Common myeloid progenitor, CD34-positive (primary cell): ENCODE measurements around the gene TBL1Y.

ENCODE experiments used
- CTCF ChIA-PET: fragments of 350-600 bp; sonication (Branson Sonifier 250); formaldehyde crosslinking; loops from one replicate; lab custom pipeline; 2021; ENCODE audit warnings: antibody characterized with exemption; lab: Charles Lee
- POLR2A ChIA-PET: fragments of 350-600 bp; sonication (Branson Sonifier 250); formaldehyde crosslinking; loops from one replicate; lab custom pipeline; 2021; ENCODE audit warnings: antibody characterized with exemption; lab: Charles Lee
- DNase-seq, 3 donors: peaks; one replicate each; pipeline versions ENCODE4 v3.0.0 to v3.0.0-alpha.2; 2013
- H3K27ac ChIP-seq, 2 experiments: 1 replicate in 1 of 2; 2 replicates in 1 of 2; pipeline ENCODE4 v1.7.0; 2013; ENCODE audit warnings: inconsistent platforms in 2 of 2, low read length in 2 of 2, mild to moderate bottlenecking in 2 of 2, low read depth in 1 of 2, moderate library complexity in 1 of 2; ENCODE audit not compliant: severe bottlenecking in 2 of 2, insufficient read depth in 1 of 2, poor library complexity in 1 of 2
- H3K27me3 ChIP-seq, 5 experiments: replicated peaks in 2 of 5; 1 replicate in 3 of 5; 2 replicates in 2 of 5; pipeline versions ENCODE4 v1.6.1 to v1.7.0; 2013; ENCODE audit warnings: low read length in 4 of 5, mild to moderate bottlenecking in 2 of 5, moderate library complexity in 2 of 5, inconsistent platforms in 1 of 5; ENCODE audit not compliant: insufficient read depth in 5 of 5, control insufficient read depth in 4 of 5
- H3K36me3 ChIP-seq, 4 experiments: 1 replicate in 2 of 4; 2 replicates in 2 of 4; pipeline versions ENCODE4 v1.6.1 to v1.7.0; 2013; ENCODE audit warnings: low read length in 3 of 4, control low read depth in 1 of 4, mild to moderate bottlenecking in 1 of 4; ENCODE audit not compliant: control insufficient read depth in 4 of 4, insufficient read depth in 4 of 4
- H3K4me1 ChIP-seq, 4 experiments: 1 replicate in 3 of 4; 2 replicates in 1 of 4; pipeline versions ENCODE4 v1.6.1 to v1.7.1; 2013; ENCODE audit warnings: low read length in 3 of 4, mild to moderate bottlenecking in 3 of 4, control low read depth in 1 of 4, inconsistent platforms in 1 of 4, moderate library complexity in 1 of 4; ENCODE audit not compliant: control insufficient read depth in 4 of 4, insufficient read depth in 4 of 4; ENCODE audit errors: control extremely low read depth in 1 of 4
- H3K4me3 ChIP-seq, 7 experiments: 1 replicate in 4 of 7; 2 replicates in 3 of 7; pipeline versions ENCODE4 v1.5.1 to v1.7.0; 2013; ENCODE audit warnings: mild to moderate bottlenecking in 7 of 7, low read length in 6 of 7, moderate library complexity in 6 of 7, inconsistent platforms in 2 of 7, low read depth in 2 of 7, control low read depth in 1 of 7; ENCODE audit not compliant: insufficient read depth in 4 of 7, control insufficient read depth in 1 of 7; ENCODE audit errors: extremely low read depth in 1 of 7
- H3K9me3 ChIP-seq, 5 experiments: 1 replicate in 4 of 5; 2 replicates in 1 of 5; pipeline versions ENCODE4 v1.6.1 to v1.7.1; 2013; ENCODE audit warnings: low read length in 4 of 5, mild to moderate bottlenecking in 2 of 5, inconsistent platforms in 1 of 5, low read depth in 1 of 5, moderate library complexity in 1 of 5; ENCODE audit not compliant: control insufficient read depth in 4 of 5, insufficient read depth in 2 of 5; ENCODE audit errors: control extremely low read depth in 1 of 5
- WGBS: methylation state at CpG from one replicate; pipeline ENCODE4 v1.1.5; 2013; ENCODE audit not compliant: insufficient coverage; 5-methylcytosine and 5-hydroxymethylcytosine counted together

The TBL1Y gene

DNA sequence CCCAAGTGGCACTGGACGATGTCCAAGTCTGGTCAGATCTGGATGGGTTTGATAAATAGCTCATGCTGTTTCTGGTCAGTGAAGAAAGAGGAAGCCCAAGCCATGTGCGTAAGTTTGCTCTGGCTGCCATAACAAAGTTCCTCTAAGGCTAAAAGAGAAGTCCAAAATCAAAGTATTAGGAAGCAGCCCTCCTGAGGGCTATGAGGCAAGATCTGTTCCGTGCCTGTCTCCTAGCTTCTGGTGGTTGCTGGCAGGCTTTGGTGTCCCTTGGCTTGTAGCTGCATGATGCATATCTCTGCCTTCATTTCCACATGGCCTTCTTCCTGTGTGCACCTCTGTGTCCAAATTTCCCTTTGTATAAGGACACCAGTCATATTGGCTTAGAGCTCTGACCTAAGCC, 81.5 kb downstream of the TBL1Y start:
- no CpG with 5 or more reads among the region's 3 CpGs for WGBS

DNA sequence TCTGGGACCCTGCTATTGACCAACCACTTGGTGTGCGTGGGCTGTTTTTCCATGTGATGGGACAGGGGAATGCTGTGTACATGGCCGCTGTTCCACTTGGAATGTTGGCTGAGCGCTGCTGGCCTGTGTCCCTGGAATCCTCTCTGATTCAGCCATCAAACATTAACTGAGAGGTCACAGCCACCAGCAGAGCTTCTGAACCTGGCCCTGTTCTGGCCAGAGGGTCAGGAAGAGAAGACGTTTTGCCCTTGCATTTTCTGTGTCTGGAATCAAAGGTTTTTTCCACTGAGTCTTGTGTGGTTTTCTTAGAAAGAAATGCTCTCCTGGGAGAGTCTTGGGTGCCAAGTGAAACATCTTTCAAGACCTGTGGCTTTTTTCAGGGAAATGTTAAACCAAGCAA, 85.5 kb downstream of the TBL1Y start:
- no peak for DNase-seq
- Histone ChIP-seq H3K27ac (no peak overlapping the region), H3K27me3 (no peaks in the 10 kb centered on the region), H3K36me3 (no peaks in the 10 kb centered on the region), H3K9me3 (no peaks in the 10 kb centered on the region), H3K4me3 (no peak overlapping the region), H3K4me1 (no peaks in the 10 kb centered on the region)
- ChIA-PET POLR2A (no interaction called here), CTCF (no interaction called here)
- WGBS: no CpG with 5 or more reads among the region's 4 CpGs

More for the DNA sequence above, 81.5 kb downstream of the TBL1Y start:
- no peak for DNase-seq
- Histone ChIP-seq H3K9me3 (no peaks in the 10 kb centered on the region), H3K36me3 (no peaks in the 10 kb centered on the region), H3K4me1 (no peaks in the 10 kb centered on the region), H3K27ac (no peak overlapping the region), H3K4me3 (no peak overlapping the region), H3K27me3 (no peaks in the 10 kb centered on the region)
- ChIA-PET POLR2A (no interaction called here), CTCF (no interaction called here)

DNA sequence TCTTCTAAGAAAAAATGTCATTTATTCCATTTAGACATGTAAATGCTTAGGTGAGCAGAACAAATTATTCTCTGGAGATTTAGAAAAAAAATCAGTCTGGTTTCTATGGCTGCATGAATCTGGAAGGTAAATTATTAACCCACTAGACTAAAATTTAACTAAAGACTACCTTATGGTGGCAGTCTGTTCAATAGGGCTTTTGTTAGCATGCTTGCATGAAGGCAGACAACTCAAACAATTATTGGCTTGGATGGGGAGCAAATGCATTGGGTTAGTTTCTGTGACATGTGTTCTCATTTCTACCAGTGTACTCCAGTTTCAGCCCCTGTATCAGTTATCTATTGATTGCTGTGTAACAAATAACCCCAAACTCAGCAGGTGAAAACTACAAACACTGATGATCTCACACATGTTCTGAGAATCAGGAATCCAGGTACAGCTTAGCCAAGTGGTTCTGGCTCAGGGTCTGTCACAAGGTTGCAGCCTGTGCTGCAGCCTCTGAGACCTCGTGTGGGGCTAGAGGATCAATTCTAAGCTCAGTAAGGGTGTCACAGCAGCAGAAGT, 87.1 kb downstream of the TBL1Y start:
- no peak overlapping the region for H3K4me3 ChIP-seq

DNA sequence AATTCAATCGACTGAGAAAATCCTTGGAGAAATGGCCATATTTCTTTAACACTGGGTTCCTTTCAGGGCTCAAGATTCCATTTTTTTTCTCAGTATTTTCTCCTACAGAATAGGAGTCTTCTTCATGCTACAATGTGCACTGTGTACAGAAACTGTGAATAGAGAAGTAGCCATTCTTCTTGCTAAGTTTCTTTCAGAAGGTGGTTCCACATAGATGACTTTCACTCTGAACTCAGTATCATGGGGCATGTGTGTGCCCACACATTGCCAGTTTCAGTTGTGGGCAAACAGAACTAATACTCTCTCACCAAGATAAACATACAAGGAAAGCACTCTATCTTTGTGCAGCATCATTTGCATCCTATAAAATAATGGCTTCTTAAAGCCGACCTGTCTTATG, 89.4 kb downstream of the TBL1Y start:
- DNase-seq: no peak
- Histone ChIP-seq H3K9me3 (no peaks in the 10 kb centered on the region), H3K4me1 (no peaks in the 10 kb centered on the region), H3K27ac (no peak overlapping the region), H3K36me3 (no peaks in the 10 kb centered on the region), H3K27me3 (no peaks in the 10 kb centered on the region), H3K4me3 (no peak overlapping the region)
- no CpG with 5 or more reads among the region's 2 CpGs for WGBS
- ChIA-PET CTCF (no interaction called here), POLR2A (no interaction called here)

More for the DNA sequence above, 87.1 kb downstream of the TBL1Y start:
- no peaks in the 10 kb centered on the region for H3K9me3 ChIP-seq
- H3K27me3 ChIP-seq: no peaks in the 10 kb centered on the region
- no peak overlapping the region for H3K27ac ChIP-seq
- H3K36me3 ChIP-seq: no peaks in the 10 kb centered on the region
- no peak for DNase-seq
- no CpG with 5 or more reads among the region's 1 CpG for WGBS
- ChIA-PET POLR2A (no interaction called here), CTCF (no interaction called here)
- H3K4me1 ChIP-seq: no peaks in the 10 kb centered on the region

DNA sequence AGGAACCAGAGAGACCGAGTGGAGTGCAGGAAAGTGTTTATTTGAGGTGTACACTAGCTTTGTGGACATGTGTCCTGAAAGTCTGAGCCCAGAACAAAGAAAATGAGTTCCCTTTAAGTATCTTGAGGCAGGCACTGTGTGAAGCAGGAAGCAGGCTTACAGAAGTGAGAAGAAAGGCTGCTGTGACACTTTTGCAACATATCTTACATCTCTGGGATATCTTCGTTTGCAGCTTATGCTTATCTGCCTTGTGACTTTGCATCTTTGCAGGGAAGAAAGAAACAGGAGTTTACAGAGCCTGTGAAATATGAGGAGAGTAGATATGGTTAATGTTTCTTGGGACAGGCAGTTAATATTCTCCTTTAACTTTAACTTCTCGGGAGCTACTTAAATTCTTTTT, 92.1 kb downstream of the TBL1Y start:
- H3K27ac ChIP-seq: no peak overlapping the region
- no peaks in the 10 kb centered on the region for H3K9me3 ChIP-seq
- no peaks in the 10 kb centered on the region for H3K4me1 ChIP-seq
- no peaks in the 10 kb centered on the region for H3K27me3 ChIP-seq
- whole genome bisulfite sequencing: no CpG with 5 or more reads among the region's 3 CpGs
- H3K36me3 ChIP-seq: no peaks in the 10 kb centered on the region
- ChIA-PET POLR2A (no interaction called here), CTCF (no interaction called here)
- H3K4me3 ChIP-seq: no peak overlapping the region
- DNase-seq: no peak

DNA sequence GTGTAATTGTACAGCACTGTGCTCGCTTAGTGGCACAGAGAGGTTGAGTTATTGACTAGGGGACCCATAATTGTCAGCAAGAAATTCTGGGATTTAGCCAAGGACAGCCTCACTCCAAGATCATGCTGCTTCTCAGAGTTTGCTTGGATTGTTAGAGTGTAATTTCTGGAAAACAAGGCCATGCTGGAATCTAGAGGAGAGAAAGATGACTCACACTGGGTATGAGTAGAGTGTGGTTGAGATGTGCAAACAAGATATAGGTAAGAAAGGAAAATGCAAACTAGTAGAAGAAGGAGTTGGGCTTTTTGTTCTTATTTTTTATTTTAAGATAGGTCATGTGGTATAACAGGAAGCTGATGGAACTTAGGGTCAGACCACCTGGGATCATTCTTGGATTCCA, 97.4 kb downstream of the TBL1Y start:
- H3K27ac ChIP-seq: no peak overlapping the region
- DNase-seq: no peak
- CTCF ChIA-PET: no interaction called here

DNA sequence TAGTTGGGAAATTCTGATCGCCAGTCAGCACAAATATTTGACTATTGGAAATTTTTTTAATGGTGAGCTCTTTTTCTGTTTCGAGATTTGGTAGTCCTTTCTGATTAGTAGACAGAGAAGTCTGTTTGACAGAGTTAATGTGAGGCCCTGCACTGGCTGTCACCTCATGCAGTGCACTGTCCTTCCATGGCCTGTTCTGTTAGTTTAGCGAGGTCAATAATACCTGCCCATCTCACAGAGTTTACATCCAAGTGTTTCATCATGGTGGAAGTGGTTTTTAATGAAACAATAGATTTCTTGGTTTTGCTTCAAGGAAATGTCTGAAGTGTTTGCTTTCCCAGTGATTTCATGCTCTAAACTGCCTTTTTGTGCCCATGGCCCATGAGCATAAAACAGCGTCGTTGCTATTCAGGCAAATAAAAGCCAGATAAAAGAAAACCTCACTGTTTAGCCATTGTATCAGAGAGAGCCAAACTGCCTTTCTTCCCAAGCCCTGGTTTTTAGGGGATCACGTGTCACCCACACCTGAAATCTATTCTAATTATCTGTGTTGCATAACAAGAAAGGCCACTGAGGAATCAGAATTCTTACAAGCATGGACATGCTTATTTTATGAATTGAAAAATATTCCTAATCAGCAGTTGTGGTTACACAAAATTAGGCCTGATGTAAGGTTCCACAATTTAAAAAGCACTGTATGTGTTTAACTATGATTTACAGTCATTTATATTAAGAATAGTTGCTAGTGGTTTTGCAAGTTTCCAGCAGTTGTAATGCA, 98.3 kb downstream of the TBL1Y start:
- H3K4me3 ChIP-seq: no peak overlapping the region
- H3K36me3 ChIP-seq: no peaks in the 10 kb centered on the region
- ChIA-PET POLR2A (no interaction called here), CTCF (no interaction called here)
- WGBS: no CpG with 5 or more reads among the region's 6 CpGs
- DNase-seq: no peak
- no peaks in the 10 kb centered on the region for H3K9me3 ChIP-seq
- H3K27me3 ChIP-seq: no peaks in the 10 kb centered on the region
- no peak overlapping the region for H3K27ac ChIP-seq
- H3K4me1 ChIP-seq: no peaks in the 10 kb centered on the region

More for the DNA sequence above, 97.4 kb downstream of the TBL1Y start:
- no CpG with 5 or more reads among the region's 1 CpG for WGBS
- Histone ChIP-seq H3K27me3 (no peaks in the 10 kb centered on the region), H3K36me3 (no peaks in the 10 kb centered on the region), H3K4me3 (no peak overlapping the region), H3K4me1 (no peaks in the 10 kb centered on the region), H3K9me3 (no peaks in the 10 kb centered on the region)
- POLR2A ChIA-PET: no interaction called here
